ENCODE measurements around the gene WDFY2. TPM values are rescaled to one million over a fixed set of nuclear protein-coding genes. Genes with fewer than 3 reads are reported as not detected.

WDFY2 gene
- total and polyA plus RNA-seq, 2 of the 13 experiments (the other 11 are each of a cell fraction or from before 2014, with no cell fraction given): 22.6 to 27.0 TPM

- TF ChIP-seq EP300 (IDR thresholded peaks at IDR 0.05; ENCODE audit: low read depth in 2 of 2, low read length in 2 of 2) (peak; percentile 32 to 87; a peak in 2 of 4 replicates), EP300 (CRISPR knock-in tag; IDR thresholded peaks at IDR 0.05; ENCODE audit: borderline replicate concordance) (peak; percentile 83), ZNF317 (CRISPR knock-in tag; IDR thresholded peaks at IDR 0.05) (0 out of 2 replicates have a peak, but pooled peaks have one; percentile 32), ZBTB49 (CRISPR knock-in tag; IDR thresholded peaks at IDR 0.05; ENCODE audit: borderline replicate concordance) (no peak), TSC22D2 (CRISPR knock-in tag; IDR thresholded peaks at IDR 0.05; ENCODE audit: borderline replicate concordance) (no peak), MAZ (IDR thresholded peaks at IDR 0.05; ENCODE audit: borderline replicate concordance, low read depth, low read length) (no peak), MAZ (CRISPR knock-in tag; IDR thresholded peaks at IDR 0.05; ENCODE audit: low read depth) (0 out of 2 replicates have a peak, but pooled peaks have one; percentile 32), CCDC6 (CRISPR knock-in tag; IDR thresholded peaks at IDR 0.05) (peak; percentile 56; the same call in 1 of the 2 replicates), SIX4 (CRISPR knock-in tag; IDR thresholded peaks at IDR 0.05) (no peak), CBX5 (CRISPR knock-in tag; IDR thresholded peaks at IDR 0.05; ENCODE audit: borderline replicate concordance) (no peak), ZNF564 (CRISPR knock-in tag; IDR thresholded peaks at IDR 0.05) (peak; percentile 49; the same call in 1 of the 2 replicates), ZNF562 (CRISPR knock-in tag; IDR thresholded peaks at IDR 0.05; ENCODE audit: borderline replicate concordance) (no peak), ZFP36L1 (CRISPR knock-in tag; IDR thresholded peaks at IDR 0.05) (no peak; the same call in 1 of the 2 replicates), ARID3A (IDR thresholded peaks at IDR 0.05; ENCODE audit: low read depth, low read length) (0 out of 2 replicates have a peak, but pooled peaks have one; percentile 9), ZNF580 (CRISPR knock-in tag; IDR thresholded peaks at IDR 0.05; ENCODE audit: borderline replicate concordance, low read depth) (no peak), KDM1A (CRISPR knock-in tag; IDR thresholded peaks at IDR 0.05) (peak; percentile 98), NFE2L2 (IDR thresholded peaks at IDR 0.05; ENCODE audit: low read length) (no peak), LCORL (IDR thresholded peaks at IDR 0.05) (peak; percentile 50; the same call in 1 of the 2 replicates), LCORL (CRISPR knock-in tag; IDR thresholded peaks at IDR 0.05) (peak; percentile 94), USF2 (IDR thresholded peaks at IDR 0.05; ENCODE audit: low read depth, low read length) (no peak), USF2 (CRISPR knock-in tag; IDR thresholded peaks at IDR 0.05; ENCODE audit: borderline replicate concordance) (no peak), ATF1 (CRISPR knock-in tag; IDR thresholded peaks at IDR 0.05) (no peak; the same call in 1 of the 2 replicates), SYNCRIP (IDR thresholded peaks at IDR 0.05; ENCODE audit: insufficient read depth, low read depth, low read length) (no peak), EEA1 (CRISPR knock-in tag; IDR thresholded peaks at IDR 0.05; ENCODE audit: borderline replicate concordance) (no peak)
These were observed 36.1 kb downstream of the WDFY2 start (continued) for GRCh38 chr13:51620165-51620983.

Data from HepG2 (cell line).